Suprapubic skin (tissue), 4 donors: ENCODE results near the gene HCFC2.

ENCODE experiments used
- POLR2A ChIP-seq, 2 donors: fragments of 450-650 bp; IDR thresholded peaks; one replicate each; pipeline ENCODE4 v1.6.1; 2017; ENCODE audit warnings: antibody characterized with exemption in 2 of 2, mild to moderate bottlenecking in 2 of 2, moderate library complexity in 2 of 2
- POLR2AphosphoS5 ChIP-seq, 3 donors: sonication (generic); formaldehyde crosslinking; IDR thresholded peaks; one replicate each; pipeline ENCODE4 v1.6.1; 2017; ENCODE audit warnings: antibody characterized with exemption in 3 of 3
- TF ChIP-seq, protein P1 (sequence below), 2 donors: fragments of 200-600 bp in 1 of 2; fragments of 450-650 bp in 1 of 2; sonication (generic) in 1 of 2; IDR thresholded peaks; one replicate each; pipeline ENCODE4 v1.5.1; 2016 to 2019; ENCODE audit warnings: antibody characterized with exemption in 2 of 2, mild to moderate bottlenecking in 1 of 2, moderate library complexity in 1 of 2

DNA sequence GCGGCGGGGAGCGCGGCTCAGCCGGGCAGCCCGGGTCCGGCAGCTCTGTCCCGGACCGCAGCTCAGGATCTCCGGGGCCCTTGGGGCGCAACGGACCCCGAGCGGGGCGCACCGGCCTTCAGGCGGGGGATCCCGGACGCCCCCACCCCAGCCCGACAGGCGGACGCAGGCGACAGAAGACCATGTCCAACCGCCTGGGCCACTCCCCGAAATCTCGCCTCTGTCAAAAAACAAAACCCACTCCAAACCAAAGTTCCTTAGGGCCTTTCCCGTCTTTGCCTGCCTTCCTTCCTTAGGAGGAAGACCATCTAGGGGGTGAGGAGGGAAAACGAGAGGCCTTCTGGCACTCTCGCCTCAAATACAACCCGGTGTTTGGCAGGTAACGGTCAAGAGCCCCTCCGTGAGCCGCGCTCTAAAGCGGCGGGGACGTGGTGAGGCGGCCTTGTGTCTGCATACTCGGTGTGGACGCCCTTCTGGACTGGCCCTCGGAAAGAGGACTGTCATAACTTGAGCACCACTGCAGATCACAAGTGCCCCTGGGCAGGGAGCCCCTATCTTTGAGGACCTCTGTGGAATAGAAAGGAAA, 604 bp downstream of the HCFC2 start:
- TF ChIP-seq POLR2AphosphoS5 (IDR thresholded peaks at IDR 0.05) (no peak), POLR2A (IDR thresholded peaks at IDR 0.05) (no peak)
- TF ChIP-seq, protein P1, sequence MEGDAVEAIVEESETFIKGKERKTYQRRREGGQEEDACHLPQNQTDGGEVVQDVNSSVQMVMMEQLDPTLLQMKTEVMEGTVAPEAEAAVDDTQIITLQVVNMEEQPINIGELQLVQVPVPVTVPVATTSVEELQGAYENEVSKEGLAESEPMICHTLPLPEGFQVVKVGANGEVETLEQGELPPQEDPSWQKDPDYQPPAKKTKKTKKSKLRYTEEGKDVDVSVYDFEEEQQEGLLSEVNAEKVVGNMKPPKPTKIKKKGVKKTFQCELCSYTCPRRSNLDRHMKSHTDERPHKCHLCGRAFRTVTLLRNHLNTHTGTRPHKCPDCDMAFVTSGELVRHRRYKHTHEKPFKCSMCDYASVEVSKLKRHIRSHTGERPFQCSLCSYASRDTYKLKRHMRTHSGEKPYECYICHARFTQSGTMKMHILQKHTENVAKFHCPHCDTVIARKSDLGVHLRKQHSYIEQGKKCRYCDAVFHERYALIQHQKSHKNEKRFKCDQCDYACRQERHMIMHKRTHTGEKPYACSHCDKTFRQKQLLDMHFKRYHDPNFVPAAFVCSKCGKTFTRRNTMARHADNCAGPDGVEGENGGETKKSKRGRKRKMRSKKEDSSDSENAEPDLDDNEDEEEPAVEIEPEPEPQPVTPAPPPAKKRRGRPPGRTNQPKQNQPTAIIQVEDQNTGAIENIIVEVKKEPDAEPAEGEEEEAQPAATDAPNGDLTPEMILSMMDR (IDR thresholded peaks at IDR 0.05): no peak
